Measurements from ENCODE around the gene KCNJ10.

Gene KCNJ10

GRCh38 chr1:160001440-160001839 lies 68.5 kb downstream of the KCNJ10 start:
- H3K4me3 ChIP-seq (ENCODE audit: low read length): no peak overlapping the region
- TF ChIP-seq ZNF274 (IDR thresholded peaks at IDR 0.05; ENCODE audit: low read depth, low read length): no peak

DNA sequence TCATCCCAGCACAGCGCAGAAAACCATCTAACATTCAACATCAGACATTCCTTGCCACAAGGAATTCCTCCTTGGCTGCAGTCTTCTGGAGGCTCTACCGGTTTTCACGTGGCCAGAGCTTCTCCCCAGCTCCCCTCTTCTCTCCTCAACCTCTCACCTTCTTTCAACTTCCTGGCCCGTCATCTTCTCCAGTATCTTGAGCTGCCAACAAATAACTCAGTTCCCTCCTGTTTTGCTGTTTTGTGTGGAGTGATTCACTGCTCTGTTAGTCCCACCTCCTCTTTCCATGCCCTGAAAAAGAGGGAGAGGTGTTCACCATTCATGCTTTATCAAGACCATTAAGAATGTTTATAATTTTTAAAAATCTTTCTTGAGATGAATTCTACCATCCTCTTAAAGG lies 70.8 kb downstream of the KCNJ10 start:
- no peak for TF ChIP-seq ZNF274 (IDR thresholded peaks at IDR 0.05; ENCODE audit: low read depth, low read length)
- no peak overlapping the region for H3K4me3 ChIP-seq (ENCODE audit: low read length)

DNA sequence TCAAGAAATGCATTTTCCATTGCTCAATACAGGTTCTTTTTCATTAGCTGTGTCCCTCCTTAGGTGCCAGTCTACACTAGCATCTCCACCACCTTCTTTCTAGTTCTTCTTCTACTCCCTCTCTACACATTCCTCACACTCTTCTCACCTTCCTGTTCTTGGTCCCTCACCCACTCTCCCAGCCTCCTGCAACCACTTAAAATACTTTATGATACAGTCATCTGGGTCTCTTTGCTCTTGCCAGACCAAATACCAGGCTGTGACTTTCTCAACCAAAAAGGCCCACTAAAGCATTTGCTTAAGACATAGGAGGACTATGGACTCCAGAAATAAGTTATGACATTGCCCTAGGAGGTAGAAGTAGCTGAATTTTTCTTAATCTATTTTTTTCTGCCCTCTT lies 73.3 kb downstream of the KCNJ10 start:
- H3K4me3 ChIP-seq (ENCODE audit: low read length): no peak overlapping the region
- no peak for TF ChIP-seq ZNF274 (IDR thresholded peaks at IDR 0.05; ENCODE audit: low read depth, low read length)

DNA sequence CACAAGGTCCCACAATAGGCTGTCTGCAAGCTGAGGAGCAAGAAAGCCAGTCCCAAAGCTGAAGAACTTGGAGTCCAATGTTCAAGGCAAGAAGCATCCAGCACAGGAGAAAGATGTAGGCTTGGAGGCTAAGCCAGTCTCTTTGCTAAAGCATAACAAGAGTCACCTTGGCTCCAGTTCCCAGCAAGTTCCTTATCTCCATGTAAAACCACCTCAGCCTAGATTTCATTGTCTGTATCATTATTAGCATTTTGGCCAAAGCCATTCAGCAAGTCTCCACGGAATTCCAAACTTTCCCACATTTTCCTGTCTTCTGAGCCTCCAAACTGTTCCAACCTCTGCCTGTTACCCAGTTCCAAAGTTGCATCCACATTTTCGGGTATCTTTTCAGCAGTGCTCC lies 75.1 kb downstream of the KCNJ10 start:
- H3K4me3 ChIP-seq (ENCODE audit: low read length): no peak overlapping the region
- TF ChIP-seq ZNF274 (IDR thresholded peaks at IDR 0.05; ENCODE audit: low read depth, low read length): no peak

DNA sequence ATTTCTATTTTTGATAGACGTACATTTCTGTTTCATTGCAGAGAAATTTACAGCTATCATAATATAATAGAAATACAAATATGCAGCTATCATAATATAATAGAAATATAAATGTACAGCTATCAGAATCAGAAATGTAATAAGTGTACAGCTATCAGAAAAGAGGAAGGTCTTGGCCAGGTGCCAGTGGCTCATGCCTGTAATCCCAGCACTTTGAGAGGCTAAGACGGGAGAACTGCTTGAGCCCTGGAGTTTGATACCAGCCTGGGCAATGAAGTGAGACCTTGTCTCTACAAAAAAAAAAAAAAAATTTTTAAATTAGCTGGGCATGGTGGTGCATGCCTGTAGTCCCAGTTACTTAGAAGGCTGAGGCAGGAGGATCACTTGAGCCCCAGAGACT lies 76.0 kb downstream of the KCNJ10 start:
- H3K4me3 ChIP-seq (ENCODE audit: low read length): no peak overlapping the region
- TF ChIP-seq ZNF274 (IDR thresholded peaks at IDR 0.05; ENCODE audit: low read depth, low read length): no peak

GRCh38 chr1:159992161-159992560 lies 77.8 kb downstream of the KCNJ10 start:
- no peak overlapping the region for H3K4me3 ChIP-seq (ENCODE audit: low read length)
- TF ChIP-seq ZNF274 (IDR thresholded peaks at IDR 0.05; ENCODE audit: low read depth, low read length): no peak

- H3K4me3 ChIP-seq (ENCODE audit: low read length): no peak overlapping the region
- TF ChIP-seq ZNF274 (IDR thresholded peaks at IDR 0.05; ENCODE audit: low read depth, low read length): no peak
Observed at GRCh38 chr1:159991513-159991912, 78.4 kb downstream of the KCNJ10 start.

- H3K4me3 ChIP-seq (ENCODE audit: low read length): no peak overlapping the region
- TF ChIP-seq ZNF274 (IDR thresholded peaks at IDR 0.05; ENCODE audit: low read depth, low read length): no peak
Observed at GRCh38 chr1:159990005-159990404, 80.0 kb downstream of the KCNJ10 start.

GRCh38 chr1:159989581-159989980 lies 80.4 kb downstream of the KCNJ10 start:
- H3K4me3 ChIP-seq (ENCODE audit: low read length): no peak overlapping the region
- no peak for TF ChIP-seq ZNF274 (IDR thresholded peaks at IDR 0.05; ENCODE audit: low read depth, low read length)

GRCh38 chr1:159988006-159988405 lies 82.0 kb downstream of the KCNJ10 start:
- no peak overlapping the region for H3K4me3 ChIP-seq (ENCODE audit: low read length)
- TF ChIP-seq ZNF274 (IDR thresholded peaks at IDR 0.05; ENCODE audit: low read depth, low read length): no peak

GRCh38 chr1:159987186-159987585 lies 82.8 kb downstream of the KCNJ10 start:
- TF ChIP-seq ZNF274 (IDR thresholded peaks at IDR 0.05; ENCODE audit: low read depth, low read length): no peak
- no peak overlapping the region for H3K4me3 ChIP-seq (ENCODE audit: low read length)

DNA sequence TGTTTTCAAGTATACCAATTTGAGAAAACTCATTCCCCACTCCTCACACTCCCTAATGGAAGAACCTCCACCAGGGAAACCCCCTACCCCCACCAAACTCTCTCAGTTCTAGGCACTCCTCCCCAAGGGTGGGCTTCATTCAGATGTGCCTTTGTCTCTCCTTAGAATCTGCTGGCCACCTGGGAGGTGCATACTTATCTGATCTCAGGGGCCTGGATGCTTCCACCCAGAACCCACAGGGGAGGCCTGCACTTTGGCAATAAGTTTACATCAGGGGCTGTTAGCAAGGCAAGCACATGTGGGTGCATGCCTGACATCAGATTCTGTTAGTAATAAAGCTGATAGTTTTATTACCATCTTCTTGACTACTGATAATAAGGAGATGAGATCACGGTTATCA lies 83.4 kb downstream of the KCNJ10 start:
- TF ChIP-seq ZNF274 (IDR thresholded peaks at IDR 0.05; ENCODE audit: low read depth, low read length): no peak

GRCh38 chr1:159986093-159986492 lies 83.9 kb downstream of the KCNJ10 start:
- H3K4me3 ChIP-seq (ENCODE audit: low read length): no peak overlapping the region
- no peak for TF ChIP-seq ZNF274 (IDR thresholded peaks at IDR 0.05; ENCODE audit: low read depth, low read length)

More for the DNA sequence above, 83.4 kb downstream of the KCNJ10 start:
- H3K4me3 ChIP-seq (ENCODE audit: low read length): no peak overlapping the region

GRCh38 chr1:159985473-159985872 lies 84.5 kb downstream of the KCNJ10 start:
- TF ChIP-seq ZNF274 (IDR thresholded peaks at IDR 0.05; ENCODE audit: low read depth, low read length): no peak
- H3K4me3 ChIP-seq (ENCODE audit: low read length): no peak overlapping the region

DNA sequence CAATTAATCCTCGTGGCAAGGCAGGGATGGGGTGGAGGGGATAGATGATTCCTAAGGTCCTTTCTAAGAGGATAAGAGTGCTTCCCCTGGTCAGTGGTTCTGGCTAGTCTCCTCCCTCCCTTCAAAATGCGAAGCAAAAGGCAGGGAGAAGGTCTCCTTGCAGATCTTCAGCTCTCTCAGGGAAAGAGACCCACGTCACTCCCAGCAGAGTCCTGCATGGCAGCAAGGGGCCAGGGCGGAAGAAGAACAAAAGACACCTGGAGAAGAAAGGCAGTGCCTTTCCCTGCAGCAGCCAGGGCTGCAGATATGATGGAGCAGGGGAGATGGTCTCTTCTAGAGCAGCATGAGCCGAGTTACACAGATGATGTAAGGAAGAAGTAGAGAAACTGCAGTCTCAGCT lies 86.3 kb downstream of the KCNJ10 start:
- no peak for TF ChIP-seq ZNF274 (IDR thresholded peaks at IDR 0.05; ENCODE audit: low read depth, low read length)
- H3K4me3 ChIP-seq (ENCODE audit: low read length): no peak overlapping the region

- no peak overlapping the region for H3K4me3 ChIP-seq (ENCODE audit: low read length)
- TF ChIP-seq ZNF274 (IDR thresholded peaks at IDR 0.05; ENCODE audit: low read depth, low read length): no peak
Observed at GRCh38 chr1:159982280-159982679, 87.7 kb downstream of the KCNJ10 start.
